ENCODE measurements around the gene KIAA2012.
"Not testable (repeated sequence)": the region's sequence is repeated elsewhere in the genome, so short reads cannot be mapped to it uniquely, and the experiment has no call there.

The KIAA2012 gene

DNA sequence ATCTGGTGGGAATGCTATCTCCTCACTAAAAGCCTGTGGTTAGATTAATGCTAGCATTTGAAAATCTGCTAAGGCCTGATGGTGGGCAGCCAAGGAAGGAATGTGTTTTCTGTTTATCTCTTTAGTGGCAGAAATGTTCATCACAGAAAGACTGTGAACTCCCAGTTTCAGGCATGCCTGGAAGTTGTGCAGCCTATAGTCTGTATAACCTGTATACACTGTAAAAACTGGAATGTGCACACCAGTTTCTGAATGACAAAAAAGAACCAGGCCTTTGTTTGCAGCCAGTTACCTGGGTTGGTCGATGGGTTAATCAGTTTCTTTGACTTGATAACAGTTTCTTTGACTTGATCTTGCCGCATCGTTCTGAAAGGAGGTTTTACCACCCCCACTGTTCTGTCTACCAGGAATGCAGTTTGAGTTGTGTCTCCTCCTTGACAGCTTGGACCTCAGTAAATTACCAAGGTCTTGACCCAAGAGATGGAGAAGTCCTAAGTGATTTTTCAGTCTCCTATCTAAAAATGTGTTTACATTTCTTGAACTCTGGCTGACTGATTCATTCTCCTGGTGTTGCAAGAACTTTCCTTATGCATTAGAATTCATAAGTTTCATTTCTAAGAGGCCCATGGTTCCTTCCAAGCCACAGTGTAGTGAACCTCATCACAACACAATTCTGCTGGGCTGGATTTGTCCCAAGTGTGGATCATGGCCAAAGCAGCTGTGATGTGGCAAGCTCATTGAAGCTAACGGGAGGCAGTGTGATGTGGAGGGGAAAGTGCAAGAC lies 62.2 kb downstream of the KIAA2012 start:
- TF ChIP-seq, protein P1, sequence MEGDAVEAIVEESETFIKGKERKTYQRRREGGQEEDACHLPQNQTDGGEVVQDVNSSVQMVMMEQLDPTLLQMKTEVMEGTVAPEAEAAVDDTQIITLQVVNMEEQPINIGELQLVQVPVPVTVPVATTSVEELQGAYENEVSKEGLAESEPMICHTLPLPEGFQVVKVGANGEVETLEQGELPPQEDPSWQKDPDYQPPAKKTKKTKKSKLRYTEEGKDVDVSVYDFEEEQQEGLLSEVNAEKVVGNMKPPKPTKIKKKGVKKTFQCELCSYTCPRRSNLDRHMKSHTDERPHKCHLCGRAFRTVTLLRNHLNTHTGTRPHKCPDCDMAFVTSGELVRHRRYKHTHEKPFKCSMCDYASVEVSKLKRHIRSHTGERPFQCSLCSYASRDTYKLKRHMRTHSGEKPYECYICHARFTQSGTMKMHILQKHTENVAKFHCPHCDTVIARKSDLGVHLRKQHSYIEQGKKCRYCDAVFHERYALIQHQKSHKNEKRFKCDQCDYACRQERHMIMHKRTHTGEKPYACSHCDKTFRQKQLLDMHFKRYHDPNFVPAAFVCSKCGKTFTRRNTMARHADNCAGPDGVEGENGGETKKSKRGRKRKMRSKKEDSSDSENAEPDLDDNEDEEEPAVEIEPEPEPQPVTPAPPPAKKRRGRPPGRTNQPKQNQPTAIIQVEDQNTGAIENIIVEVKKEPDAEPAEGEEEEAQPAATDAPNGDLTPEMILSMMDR (conservative IDR thresholded peaks at IDR 0.05; ENCODE audit: low read depth, low read length), result peak; percentile 38
- no peak overlapping the region for H3K4me3 ChIP-seq (ENCODE audit: low read depth, low read length)
- peak; percentile 99 for DNase-seq (ENCODE audit: low read depth)

DNA sequence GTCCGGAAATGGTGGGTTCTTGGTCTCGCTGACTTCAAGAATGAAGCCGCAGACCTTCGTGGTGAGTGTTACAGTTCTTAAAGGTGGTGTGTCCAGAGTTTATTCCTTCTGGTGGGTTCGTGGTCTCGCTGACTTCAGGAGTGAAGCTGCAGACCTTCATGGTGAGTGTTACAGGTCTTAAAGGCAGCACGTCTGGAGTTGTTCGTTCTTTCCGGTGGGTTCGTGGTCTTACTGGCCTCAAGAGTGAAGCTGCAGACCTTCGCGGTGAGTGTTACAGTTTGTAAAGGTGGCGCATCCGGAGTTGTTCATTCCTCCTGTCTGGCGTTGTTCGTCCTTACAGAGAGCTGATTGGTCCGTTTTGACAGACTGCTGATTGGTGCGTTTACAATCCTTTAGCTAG lies 63.0 kb downstream of the KIAA2012 start:
- not testable (repeated sequence) for DNase-seq (ENCODE audit: low read depth); H3K4me3 ChIP-seq (ENCODE audit: low read depth, low read length)

DNA sequence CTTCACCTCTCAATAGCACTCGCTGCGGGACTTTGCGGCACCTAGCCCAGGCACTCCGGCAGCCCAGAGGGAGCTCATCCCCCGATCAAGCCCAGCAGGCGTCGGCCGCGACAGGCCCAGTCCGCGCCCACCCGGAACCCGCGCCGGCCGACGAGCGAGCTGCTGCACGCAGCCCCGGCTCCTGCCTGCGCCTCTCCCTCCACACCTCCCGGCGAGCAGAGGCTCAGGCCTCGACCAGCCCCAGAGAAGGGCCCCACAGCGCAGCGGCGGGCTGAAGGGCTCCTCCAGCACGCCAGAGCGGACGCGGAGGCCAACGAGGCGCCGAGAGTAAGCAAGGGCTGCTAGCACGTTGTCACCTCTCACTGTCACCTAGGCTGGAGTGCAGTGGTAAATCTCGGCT lies 63.5 kb downstream of the KIAA2012 start:
- TF ChIP-seq, protein P1 (conservative IDR thresholded peaks at IDR 0.05; ENCODE audit: low read depth, low read length), result no peak
- no peak for DNase-seq (ENCODE audit: low read depth)
- H3K4me3 ChIP-seq (ENCODE audit: low read depth, low read length), result no peak overlapping the region

DNA sequence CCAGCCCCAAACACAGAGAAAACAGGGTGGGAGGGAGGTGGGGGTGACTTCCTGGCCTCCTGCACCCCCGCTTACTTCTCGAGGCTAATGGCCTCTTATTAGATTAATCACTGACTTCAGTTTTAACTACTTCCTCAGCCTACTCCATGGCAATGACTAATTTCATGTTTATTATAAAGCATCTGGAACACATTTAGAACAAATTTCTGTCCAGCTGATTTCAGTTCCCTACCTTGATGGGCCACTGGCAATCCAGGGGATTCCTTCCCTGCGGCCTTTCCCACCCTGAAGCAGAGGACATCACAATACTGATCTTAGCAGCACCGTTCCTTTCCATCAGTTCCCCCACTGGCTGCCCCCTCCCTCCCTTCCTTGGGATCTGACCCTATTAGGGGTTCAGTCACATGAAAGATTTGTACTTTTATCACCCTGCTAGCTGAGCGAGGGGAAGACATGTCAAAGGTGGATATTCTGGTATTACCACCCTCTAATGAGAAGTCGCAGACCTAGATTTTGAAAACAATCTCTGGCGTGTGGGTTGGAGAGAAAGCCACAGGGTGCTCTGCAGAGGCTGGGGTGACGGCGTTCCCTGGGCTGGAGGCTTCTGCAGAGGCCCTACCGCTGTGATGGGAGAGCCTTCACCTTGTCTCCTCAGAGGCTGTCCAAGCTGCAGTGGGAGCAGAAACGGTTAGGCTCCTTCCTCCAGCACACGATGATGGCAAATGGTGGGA lies 67.6 kb downstream of the KIAA2012 start:
- peak; percentile 65 for DNase-seq (ENCODE audit: low read depth)
- TF ChIP-seq, protein P1 (conservative IDR thresholded peaks at IDR 0.05; ENCODE audit: low read depth, low read length), result no peak
- H3K4me3 ChIP-seq (ENCODE audit: low read depth, low read length), result no peak overlapping the region

DNA sequence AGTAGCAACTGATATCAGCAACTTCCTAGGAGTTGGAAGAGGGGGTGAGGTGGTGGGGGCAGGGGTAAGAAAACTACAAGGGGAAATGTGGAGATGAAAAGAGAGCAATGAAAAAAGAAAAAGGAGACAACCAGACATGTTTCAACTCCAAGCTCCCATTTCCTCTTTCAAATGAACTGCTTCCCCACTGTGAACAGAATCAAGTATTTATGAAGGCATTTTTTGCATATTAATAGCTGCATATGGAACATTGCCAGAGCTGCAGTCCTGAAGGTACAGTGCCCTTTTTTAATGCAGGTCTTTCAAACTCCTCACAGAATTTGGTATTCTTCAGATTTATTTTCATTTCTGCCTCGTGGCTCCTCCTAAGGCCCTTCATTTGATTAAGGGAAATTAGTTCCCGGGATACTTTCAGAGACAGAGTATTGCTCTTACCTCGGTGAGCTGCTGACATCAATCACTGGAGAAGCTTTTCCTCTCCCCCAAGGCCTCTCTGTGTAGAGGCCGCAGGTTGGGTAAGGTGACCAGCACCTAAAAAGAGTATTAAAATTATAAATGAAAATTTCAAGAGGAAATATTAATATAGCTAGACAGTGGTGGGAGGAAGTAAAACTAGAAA lies 68.4 kb downstream of the KIAA2012 start:
- peak; percentile 47 for DNase-seq (ENCODE audit: low read depth)
- TF ChIP-seq, protein P1 (conservative IDR thresholded peaks at IDR 0.05; ENCODE audit: low read depth, low read length), result no peak
- no peak overlapping the region for H3K4me3 ChIP-seq (ENCODE audit: low read depth, low read length)

DNA sequence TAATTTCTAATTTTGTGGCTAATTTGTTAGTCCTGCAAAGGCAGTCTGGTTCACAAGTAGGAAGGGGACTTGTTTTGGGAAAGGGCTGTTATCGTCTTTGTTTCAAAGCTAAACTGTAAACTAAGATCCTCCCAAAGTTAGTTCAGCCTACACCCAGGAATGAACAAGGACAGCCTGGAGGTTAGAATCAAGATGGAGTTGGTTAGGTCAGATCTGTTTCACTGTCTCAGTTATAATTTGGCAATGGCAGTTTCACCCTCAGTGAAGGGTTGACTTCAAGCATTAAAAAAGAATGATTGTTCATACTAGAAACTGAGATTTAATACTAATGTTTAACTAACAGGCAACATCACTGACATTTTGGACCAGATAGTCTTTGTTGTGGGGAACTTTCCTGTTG lies 69.5 kb downstream of the KIAA2012 start:
- TF ChIP-seq, protein P1 (conservative IDR thresholded peaks at IDR 0.05; ENCODE audit: low read depth, low read length), result no peak
- no peak for DNase-seq (ENCODE audit: low read depth)
- H3K4me3 ChIP-seq (ENCODE audit: low read depth, low read length), result no peak overlapping the region

DNA sequence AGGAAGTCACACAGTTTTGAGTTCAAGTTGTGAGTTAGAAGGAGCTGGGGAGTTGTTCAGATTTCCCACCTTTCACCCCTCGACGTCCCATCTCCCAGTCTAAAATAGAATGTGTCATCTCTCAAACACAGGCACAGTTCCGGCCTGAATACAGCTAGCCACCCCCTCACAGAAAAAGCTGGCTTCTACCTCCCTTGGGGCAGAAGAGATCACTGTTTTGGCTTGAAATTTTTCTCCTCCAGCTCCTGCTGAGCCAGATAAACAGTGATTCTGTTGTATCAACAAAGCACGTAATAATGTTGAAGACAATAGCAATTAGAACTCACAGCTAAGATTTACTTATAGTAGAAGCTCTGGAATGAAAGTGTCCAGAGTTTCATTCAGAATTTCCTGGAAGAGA lies 74.7 kb downstream of the KIAA2012 start:
- no peak overlapping the region for H3K4me3 ChIP-seq (ENCODE audit: low read depth, low read length)
- peak; percentile 66 for DNase-seq (ENCODE audit: low read depth)
- TF ChIP-seq, protein P1 (conservative IDR thresholded peaks at IDR 0.05; ENCODE audit: low read depth, low read length), result no peak
